CD4-positive, alpha-beta T cell (primary cell): ENCODE data around the gene LDAH. TPM values are rescaled to one million over a fixed set of nuclear protein-coding genes. Genes with fewer than 3 reads are reported as not detected.

ENCODE experiments used
- ATAC-seq: fragments of 200-7000 bp; cut with Tn5 transposase; one replicate; pipeline ENCODE4 v1.10.0; 2022; ENCODE audit warnings: mild to moderate bottlenecking; ENCODE audit not compliant: poor library complexity
- CTCF ChIA-PET: fragments of 350-600 bp; sonication (Branson Sonifier 250); formaldehyde crosslinking; loops from one replicate; lab custom pipeline; 2021; ENCODE audit warnings: antibody characterized with exemption, inconsistent platforms; lab: Charles Lee
- POLR2A ChIA-PET: fragments of 350-600 bp; sonication (Branson Sonifier 250); formaldehyde crosslinking; loops from one replicate; lab custom pipeline; 2021; ENCODE audit warnings: antibody characterized with exemption, inconsistent platforms; lab: Charles Lee
- DNase-seq, 14 experiments: peaks; one replicate each; pipeline ENCODE4 v3.0.0-alpha.2; 2013 to 2020; ENCODE audit warnings: mixed read lengths in 2 of 14
- H3K27ac ChIP-seq, 2 donors: one replicate each; pipeline versions ENCODE4 v1.5.1 to v1.7.0; 2013; ENCODE audit warnings: low read length in 2 of 2, low read depth in 1 of 2, mild to moderate bottlenecking in 1 of 2
- H3K27me3 ChIP-seq, 2 experiments: 1 replicate in 1 of 2; 2 replicates in 1 of 2; pipeline versions ENCODE4 v1.6.1 to v1.7.0; 2013; ENCODE audit warnings: low read length in 2 of 2, control low read depth in 1 of 2, mild to moderate bottlenecking in 1 of 2, moderate library complexity in 1 of 2; ENCODE audit not compliant: insufficient read depth in 2 of 2, control insufficient read depth in 1 of 2
- H3K36me3 ChIP-seq: one replicate; pipeline ENCODE4 v1.6.1; 2013; ENCODE audit warnings: low read length, control low read depth; ENCODE audit not compliant: insufficient read depth
- H3K4me1 ChIP-seq: one replicate; pipeline ENCODE4 v1.6.1; 2013; ENCODE audit warnings: low read length, control low read depth; ENCODE audit not compliant: insufficient read depth
- H3K4me3 ChIP-seq: one replicate; pipeline ENCODE4 v1.5.1; 2013; ENCODE audit warnings: mild to moderate bottlenecking, low read length, moderate library complexity
- H3K9me3 ChIP-seq, 2 experiments: 1 replicate in 1 of 2; 2 replicates in 1 of 2; pipeline versions ENCODE4 v1.6.1 to v1.7.0; 2013; ENCODE audit warnings: low read length in 2 of 2, mild to moderate bottlenecking in 2 of 2, control low read depth in 1 of 2, moderate library complexity in 1 of 2; ENCODE audit not compliant: control insufficient read depth in 1 of 2, insufficient read depth in 1 of 2
- H3K27ac Mint-ChIP-seq: one replicate; pipeline ENCODE4 v1.8.0; 2020; ENCODE audit warnings: mixed read lengths
- H3K27me3 Mint-ChIP-seq: one replicate; pipeline ENCODE4 v1.8.0; 2021; ENCODE audit warnings: mixed read lengths
- H3K36me3 Mint-ChIP-seq: one replicate; pipeline ENCODE4 v1.8.0; 2021; ENCODE audit warnings: low read depth, mixed read lengths
- H3K4me1 Mint-ChIP-seq: one replicate; pipeline ENCODE4 v1.8.0; 2021; ENCODE audit warnings: low read depth, mixed read lengths
- H3K4me3 Mint-ChIP-seq: one replicate; pipeline ENCODE4 v1.8.0; 2020; ENCODE audit warnings: mild to moderate bottlenecking, mixed read lengths
- H3K9me3 Mint-ChIP-seq: one replicate; pipeline ENCODE4 v1.8.0; 2020; ENCODE audit warnings: mixed read lengths
- intact Hi-C, 2 experiments: fragments of 100-400 bp; cut with DNase I in 1 of 2; cut with micrococcal nuclease in 1 of 2; formaldehyde crosslinking; loops; one replicate each; pipeline versions ENCODE4 v1.15.1 to v1.9.0; 2023 to 2025; cut with DNase I, micrococcal nuclease
- total RNA-seq, 174 experiments: library from RNA in 2 of 174; stranded (reverse) in 2 of 174; gene quantifications; one replicate each; pipeline ENCODE4 v1.2.3 and lab custom pipeline; 2021 to 2026
- TF ChIP-seq, protein P1 (sequence below): fragments of 200-600 bp; IDR thresholded peaks from one replicate; pipeline ENCODE4 v1.8.0; 2022; ENCODE audit warnings: antibody characterized with exemption, mild to moderate bottlenecking

Gene LDAH
- total RNA-seq, 2 experiments from 2014 or later = 6.5 to 7.2 TPM

DNA sequence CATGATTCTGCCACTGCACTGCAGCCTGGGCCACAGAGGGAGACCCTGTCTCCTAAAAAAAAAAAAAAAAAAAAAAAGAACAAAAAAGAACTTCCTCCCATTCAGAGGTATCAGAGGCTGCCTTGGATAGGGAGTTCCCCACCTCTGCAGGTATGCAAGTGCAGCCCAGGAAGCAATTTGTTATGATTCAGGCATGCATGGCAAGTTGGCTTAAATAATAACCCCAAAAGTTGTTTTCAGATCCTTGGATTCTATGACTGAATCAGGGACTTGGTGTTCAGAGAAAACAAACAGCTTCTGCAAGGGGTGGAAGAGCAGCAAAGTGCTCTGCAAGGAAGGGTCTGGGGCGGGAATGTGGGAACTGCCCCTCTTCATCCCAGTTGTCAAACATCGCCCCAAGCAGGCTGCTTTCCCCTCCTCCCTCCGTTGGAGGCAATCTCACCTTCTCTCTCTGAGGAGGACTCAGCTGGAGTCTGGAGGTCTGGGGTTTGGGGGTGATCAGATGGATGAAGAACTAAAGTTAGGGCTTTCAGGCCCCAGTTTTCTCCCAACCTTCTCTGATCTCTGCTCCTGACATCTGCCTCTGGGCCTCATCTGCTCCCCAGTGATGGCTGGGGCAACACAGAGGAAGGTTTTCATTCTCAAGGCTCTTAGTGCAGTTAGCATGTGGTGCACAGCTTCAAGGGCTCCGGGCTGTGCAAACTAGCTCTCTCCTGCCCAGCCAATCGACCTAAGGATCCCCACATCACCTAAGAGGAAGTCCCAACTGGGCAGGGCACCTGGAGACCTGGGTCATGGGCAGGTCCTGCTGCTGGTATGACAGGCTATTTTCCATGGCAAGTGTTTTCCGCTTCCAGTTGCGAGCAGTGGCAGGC lies 159.5 kb downstream of the LDAH start:
- no peak overlapping the region for H3K4me3 ChIP-seq
- peaks cover 29% of the 10 kb centered on the region for H3K4me1 ChIP-seq
- ChIA-PET POLR2A (no interaction called here), CTCF (interaction anchor here (8.0 kb wide), 1 partner anchor 13 kb away, joined by 52 read pairs; the partner anchor contains the start of gene HS1BP3)
- Mint-ChIP-seq H3K27me3 (peaks cover 83% of the 10 kb centered on the region), H3K4me3 (no peak overlapping the region), H3K4me1 (peaks cover 22% of the 10 kb centered on the region), H3K36me3 (no peaks in the 10 kb centered on the region), H3K9me3 (no peaks in the 10 kb centered on the region), H3K27ac (no peak overlapping the region)
- intact Hi-C loops = loop anchor here (5.0 to 10.0 kb wide), 2 partner anchors 161 to 649 kb away; partner anchors contain the start of gene LDAH (in 1 of the 2)
- peaks cover 0 to 16% of the 10 kb centered on the region in 2 experiments for H3K9me3 ChIP-seq
- TF ChIP-seq, protein P1, sequence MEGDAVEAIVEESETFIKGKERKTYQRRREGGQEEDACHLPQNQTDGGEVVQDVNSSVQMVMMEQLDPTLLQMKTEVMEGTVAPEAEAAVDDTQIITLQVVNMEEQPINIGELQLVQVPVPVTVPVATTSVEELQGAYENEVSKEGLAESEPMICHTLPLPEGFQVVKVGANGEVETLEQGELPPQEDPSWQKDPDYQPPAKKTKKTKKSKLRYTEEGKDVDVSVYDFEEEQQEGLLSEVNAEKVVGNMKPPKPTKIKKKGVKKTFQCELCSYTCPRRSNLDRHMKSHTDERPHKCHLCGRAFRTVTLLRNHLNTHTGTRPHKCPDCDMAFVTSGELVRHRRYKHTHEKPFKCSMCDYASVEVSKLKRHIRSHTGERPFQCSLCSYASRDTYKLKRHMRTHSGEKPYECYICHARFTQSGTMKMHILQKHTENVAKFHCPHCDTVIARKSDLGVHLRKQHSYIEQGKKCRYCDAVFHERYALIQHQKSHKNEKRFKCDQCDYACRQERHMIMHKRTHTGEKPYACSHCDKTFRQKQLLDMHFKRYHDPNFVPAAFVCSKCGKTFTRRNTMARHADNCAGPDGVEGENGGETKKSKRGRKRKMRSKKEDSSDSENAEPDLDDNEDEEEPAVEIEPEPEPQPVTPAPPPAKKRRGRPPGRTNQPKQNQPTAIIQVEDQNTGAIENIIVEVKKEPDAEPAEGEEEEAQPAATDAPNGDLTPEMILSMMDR = no peak
- H3K27ac ChIP-seq = no peak overlapping the region
- no peak for ATAC-seq
- no peaks in the 10 kb centered on the region for H3K36me3 ChIP-seq
- peaks cover 62 to 77% of the 10 kb centered on the region in 2 experiments for H3K27me3 ChIP-seq
- no peak for DNase-seq

DNA sequence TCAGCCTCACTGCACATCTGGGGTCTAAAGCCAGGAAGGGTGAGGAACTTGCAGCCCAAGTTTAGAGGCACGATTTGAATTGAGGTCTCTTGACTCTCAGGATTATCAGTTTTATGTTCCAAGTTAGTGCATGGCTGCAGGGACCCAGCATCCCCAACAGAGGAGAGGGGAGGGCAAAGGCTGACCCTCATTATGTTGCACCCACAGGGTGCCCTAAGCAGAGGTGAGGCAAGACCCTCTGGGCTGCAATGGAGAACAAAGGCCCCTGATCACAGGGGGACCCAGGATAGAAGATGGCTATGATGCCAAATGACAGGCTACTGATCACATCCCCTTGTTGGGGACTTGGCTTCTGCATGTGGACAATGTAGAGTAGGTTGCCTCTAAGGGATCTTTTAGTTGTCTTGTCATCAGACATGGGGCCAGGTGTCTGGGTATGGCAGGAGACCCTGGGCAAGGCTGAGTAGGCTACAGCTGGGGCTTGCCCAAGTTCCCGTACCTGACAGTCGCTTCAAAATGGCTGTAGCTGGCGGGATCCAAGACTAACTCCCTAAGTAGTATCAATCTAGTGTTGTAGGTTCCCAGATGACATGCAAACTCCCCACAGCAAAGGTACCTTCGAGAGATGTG lies 160.5 kb downstream of the LDAH start:
- Mint-ChIP-seq H3K9me3 (no peaks in the 10 kb centered on the region), H3K27me3 (peaks cover 80% of the 10 kb centered on the region), H3K27ac (no peak overlapping the region), H3K36me3 (no peaks in the 10 kb centered on the region), H3K4me1 (peaks cover 15% of the 10 kb centered on the region), H3K4me3 (no peak overlapping the region)
- Histone ChIP-seq H3K4me3 (no peak overlapping the region), H3K27me3 (peaks cover 52 to 67% of the 10 kb centered on the region in 2 experiments), H3K9me3 (peaks cover 0 to 15% of the 10 kb centered on the region in 2 experiments), H3K4me1 (peaks cover 24% of the 10 kb centered on the region), H3K36me3 (no peaks in the 10 kb centered on the region), H3K27ac (no peak overlapping the region)
- ChIA-PET POLR2A (interaction anchor here (1.0 to 1.4 kb wide), 3 partner anchors 11 to 299 kb away, joined by 3 to 5 read pairs (median 5); partner anchors contain the start of genes HS1BP3 and LDAH), CTCF (interaction anchor here (0.7 to 8.0 kb wide), 7 partner anchors 8 to 308 kb away, joined by 3 to 52 read pairs (median 6); partner anchors contain the start of gene HS1BP3)
- intact Hi-C loops = loop anchor here (5.0 to 10.0 kb wide), 2 partner anchors 162 to 650 kb away; partner anchors contain the start of gene LDAH (in 1 of the 2)
- TF ChIP-seq, protein P1 = no peak
- DNase-seq = no peak
- no peak for ATAC-seq
